H4 (cell line): ENCODE measurements around the gene GXYLT1. TPM values are rescaled to one million over a fixed set of nuclear protein-coding genes. Genes with fewer than 3 reads are reported as not detected.
"Not testable (repeated sequence)": the region's sequence is repeated elsewhere in the genome, so short reads cannot be mapped to it uniquely, and the experiment has no call there.

ENCODE experiments used
- DNase-seq: peaks from one replicate; pipeline ENCODE4 v3.0.0-alpha.2; 2015; ENCODE audit warnings: low spot score
- total RNA-seq: library from RNA; depleted of rRNA; stranded (reverse); fragments of >200 nt; shearing (Covaris generic); gene quantifications from 2 replicates; pipeline ENCODE4 v1.2.3, GENCODE V29; 2014; rRNA removed

Gene GXYLT1
- 20.2 and 22.3 TPM in 2 replicates for total RNA-seq

- DNase-seq = peak; percentile 91
These were observed at the start of gene GXYLT1 for GRCh38 chr12:42144408-42145196. Gene GXYLT1, minus strand, starts transcription at chr12:42144874. Its CDS starts 228 bp downstream, at chr12:42144646.

GRCh38 chr12:42192686-42193085 lies 48.0 kb upstream of the GXYLT1 start:
- DNase-seq = no peak

GRCh38 chr12:42192258-42192657 lies 47.6 kb upstream of the GXYLT1 start:
- no peak for DNase-seq

- DNase-seq = no peak
These were observed 45.7 kb upstream of the GXYLT1 start for GRCh38 chr12:42190376-42190775.

- DNase-seq = not testable (repeated sequence)
These were observed 43.6 kb upstream of the GXYLT1 start for GRCh38 chr12:42188275-42188674.

GRCh38 chr12:42187799-42188198 lies 43.1 kb upstream of the GXYLT1 start:
- DNase-seq = no peak

- DNase-seq = no peak
These were observed 42.1 kb upstream of the GXYLT1 start for GRCh38 chr12:42186793-42187192.

GRCh38 chr12:42182394-42182793 lies 37.7 kb upstream of the GXYLT1 start:
- DNase-seq = no peak

- peak; percentile 6 for DNase-seq
These were observed 36.4 kb upstream of the GXYLT1 start for GRCh38 chr12:42180990-42181596.

GRCh38 chr12:42178101-42178500 lies 33.4 kb upstream of the GXYLT1 start:
- no peak for DNase-seq

GRCh38 chr12:42174978-42175377 lies 30.3 kb upstream of the GXYLT1 start:
- DNase-seq = no peak

- DNase-seq = no peak
These were observed 29.4 kb upstream of the GXYLT1 start for GRCh38 chr12:42173961-42174521.

- no peak for DNase-seq
These were observed 28.0 kb upstream of the GXYLT1 start for GRCh38 chr12:42172441-42173210.

- DNase-seq = no peak
These were observed 23.0 kb upstream of the GXYLT1 start for GRCh38 chr12:42167711-42168110.

- no peak for DNase-seq
These were observed 21.8 kb upstream of the GXYLT1 start for GRCh38 chr12:42166501-42166900.

- no peak for DNase-seq
These were observed 19.2 kb upstream of the GXYLT1 start for GRCh38 chr12:42163913-42164312.

GRCh38 chr12:42162965-42163364 lies 18.3 kb upstream of the GXYLT1 start:
- DNase-seq = no peak

GRCh38 chr12:42162193-42162592 lies 17.5 kb upstream of the GXYLT1 start:
- DNase-seq = no peak

GRCh38 chr12:42161529-42161928 lies 16.9 kb upstream of the GXYLT1 start:
- DNase-seq = no peak

GRCh38 chr12:42156232-42156631 lies 11.6 kb upstream of the GXYLT1 start:
- DNase-seq = no peak

- DNase-seq = no peak
These were observed 1.0 kb upstream of the GXYLT1 start for GRCh38 chr12:42145552-42146215.

GRCh38 chr12:42145197-42145549 lies 499 bp upstream of the GXYLT1 start:
- no peak for DNase-seq
